Measurements from ENCODE around the gene ARHGAP29.
"Not testable (repeated sequence)": the region's sequence is repeated elsewhere in the genome, so short reads cannot be mapped to it uniquely, and the experiment has no call there.

The ARHGAP29 gene

GRCh38 chr1:94180650-94181049 lies 56.7 kb downstream of the ARHGAP29 start:
- DNase-seq, result no peak
- no peak overlapping the region for H3K4me3 Mint-ChIP-seq
- no peaks in the 10 kb centered on the region for H3K27me3 Mint-ChIP-seq (ENCODE audit: low read depth, poor library complexity)
- H3K9me3 Mint-ChIP-seq, result no peaks in the 10 kb centered on the region
- H3K27ac Mint-ChIP-seq, result no peak overlapping the region
- peaks cover 55% of the 10 kb centered on the region for H3K36me3 Mint-ChIP-seq (ENCODE audit: low read depth)
- TF ChIP-seq, protein P1, sequence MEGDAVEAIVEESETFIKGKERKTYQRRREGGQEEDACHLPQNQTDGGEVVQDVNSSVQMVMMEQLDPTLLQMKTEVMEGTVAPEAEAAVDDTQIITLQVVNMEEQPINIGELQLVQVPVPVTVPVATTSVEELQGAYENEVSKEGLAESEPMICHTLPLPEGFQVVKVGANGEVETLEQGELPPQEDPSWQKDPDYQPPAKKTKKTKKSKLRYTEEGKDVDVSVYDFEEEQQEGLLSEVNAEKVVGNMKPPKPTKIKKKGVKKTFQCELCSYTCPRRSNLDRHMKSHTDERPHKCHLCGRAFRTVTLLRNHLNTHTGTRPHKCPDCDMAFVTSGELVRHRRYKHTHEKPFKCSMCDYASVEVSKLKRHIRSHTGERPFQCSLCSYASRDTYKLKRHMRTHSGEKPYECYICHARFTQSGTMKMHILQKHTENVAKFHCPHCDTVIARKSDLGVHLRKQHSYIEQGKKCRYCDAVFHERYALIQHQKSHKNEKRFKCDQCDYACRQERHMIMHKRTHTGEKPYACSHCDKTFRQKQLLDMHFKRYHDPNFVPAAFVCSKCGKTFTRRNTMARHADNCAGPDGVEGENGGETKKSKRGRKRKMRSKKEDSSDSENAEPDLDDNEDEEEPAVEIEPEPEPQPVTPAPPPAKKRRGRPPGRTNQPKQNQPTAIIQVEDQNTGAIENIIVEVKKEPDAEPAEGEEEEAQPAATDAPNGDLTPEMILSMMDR (IDR thresholded peaks at IDR 0.05), result no peak
- H3K4me1 Mint-ChIP-seq, result no peaks in the 10 kb centered on the region

DNA sequence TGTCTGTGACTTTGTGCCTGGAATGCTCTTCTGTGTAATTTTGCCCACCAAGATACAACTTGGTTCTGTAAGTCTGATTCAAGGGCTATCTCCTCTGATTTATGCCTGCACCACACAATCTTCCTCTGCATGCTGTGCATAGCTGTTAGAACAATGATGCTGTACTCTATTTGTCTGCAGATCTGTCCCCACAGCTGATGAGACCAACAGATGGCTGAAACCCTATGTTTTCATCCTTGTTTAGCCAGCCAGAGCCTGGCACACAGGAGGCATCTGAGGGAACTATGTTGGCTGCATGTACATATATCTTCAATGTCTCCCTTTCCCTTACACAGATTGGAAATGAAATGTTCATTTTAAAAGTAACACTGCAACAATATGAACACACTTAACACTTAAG lies 58.5 kb downstream of the ARHGAP29 start:
- Mint-ChIP-seq H3K4me3 (no peak overlapping the region), H3K27ac (peak overlapping the region; percentile 50), H3K9me3 (no peaks in the 10 kb centered on the region), H3K27me3 (ENCODE audit: low read depth, poor library complexity) (no peaks in the 10 kb centered on the region), H3K36me3 (ENCODE audit: low read depth) (peaks cover 55% of the 10 kb centered on the region), H3K4me1 (no peaks in the 10 kb centered on the region)
- DNase-seq, result no peak
- TF ChIP-seq, protein P1 (IDR thresholded peaks at IDR 0.05), result no peak

DNA sequence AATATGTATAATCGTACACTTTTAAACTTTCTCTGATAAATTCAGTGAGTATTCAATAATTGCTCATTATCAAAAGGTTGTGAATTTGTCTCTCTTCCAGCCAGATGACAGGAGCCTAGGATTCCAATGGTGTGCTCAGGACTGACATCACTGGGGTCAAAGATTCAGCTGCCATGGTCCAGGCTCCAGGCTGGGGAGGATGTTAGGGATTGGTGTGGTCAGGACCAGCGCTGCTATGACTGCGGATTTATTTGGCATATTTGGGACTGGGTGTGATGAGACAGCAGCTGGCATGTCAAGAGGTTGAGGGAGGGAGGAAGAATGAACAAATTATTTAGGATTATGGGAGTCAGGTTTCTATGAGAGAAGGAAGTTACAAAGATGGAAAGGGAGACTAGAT lies 68.3 kb downstream of the ARHGAP29 start:
- TF ChIP-seq, protein P1 (IDR thresholded peaks at IDR 0.05), result no peak
- peaks cover 9% of the 10 kb centered on the region for H3K36me3 Mint-ChIP-seq (ENCODE audit: low read depth)
- no peak overlapping the region for H3K27ac Mint-ChIP-seq
- H3K4me3 Mint-ChIP-seq, result no peak overlapping the region
- H3K9me3 Mint-ChIP-seq, result peaks cover 10% of the 10 kb centered on the region
- DNase-seq, result no peak
- H3K27me3 Mint-ChIP-seq (ENCODE audit: low read depth, poor library complexity), result peaks cover 3% of the 10 kb centered on the region
- no peaks in the 10 kb centered on the region for H3K4me1 Mint-ChIP-seq

GRCh38 chr1:94165843-94166242 lies 71.5 kb downstream of the ARHGAP29 start:
- DNase-seq, result no peak
- H3K4me3 Mint-ChIP-seq, result no peak overlapping the region
- TF ChIP-seq, protein P1 (IDR thresholded peaks at IDR 0.05), result no peak
- peaks cover 28% of the 10 kb centered on the region for H3K9me3 Mint-ChIP-seq
- no peaks in the 10 kb centered on the region for H3K36me3 Mint-ChIP-seq (ENCODE audit: low read depth)
- H3K4me1 Mint-ChIP-seq, result peaks cover 2% of the 10 kb centered on the region
- H3K27ac Mint-ChIP-seq, result no peak overlapping the region
- H3K27me3 Mint-ChIP-seq (ENCODE audit: low read depth, poor library complexity), result peaks cover 6% of the 10 kb centered on the region

DNA sequence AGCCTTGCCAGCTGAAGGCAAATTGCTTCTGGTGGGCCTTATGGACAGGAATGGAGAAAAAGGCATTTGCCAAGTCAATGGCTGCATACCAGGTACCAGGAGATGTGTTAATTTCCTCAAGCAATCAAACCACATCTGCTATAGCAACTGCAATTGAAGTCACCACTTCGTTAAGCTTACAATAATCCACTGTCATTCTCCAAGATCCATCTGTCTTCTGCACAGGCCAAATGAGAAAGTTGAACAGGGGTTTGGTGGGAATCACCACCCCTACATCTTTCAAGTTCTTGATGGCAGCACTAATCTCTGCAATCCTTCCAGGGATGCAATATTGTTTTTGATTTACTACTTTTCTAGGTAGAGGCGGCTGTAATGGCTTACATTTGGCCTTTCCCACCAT lies 72.5 kb downstream of the ARHGAP29 start:
- not testable (repeated sequence) for H3K27ac Mint-ChIP-seq; H3K36me3 Mint-ChIP-seq (ENCODE audit: low read depth); H3K27me3 Mint-ChIP-seq (ENCODE audit: low read depth, poor library complexity); H3K4me3 Mint-ChIP-seq; H3K4me1 Mint-ChIP-seq; DNase-seq
- H3K9me3 Mint-ChIP-seq, result peaks cover 28% of the 10 kb centered on the region

DNA sequence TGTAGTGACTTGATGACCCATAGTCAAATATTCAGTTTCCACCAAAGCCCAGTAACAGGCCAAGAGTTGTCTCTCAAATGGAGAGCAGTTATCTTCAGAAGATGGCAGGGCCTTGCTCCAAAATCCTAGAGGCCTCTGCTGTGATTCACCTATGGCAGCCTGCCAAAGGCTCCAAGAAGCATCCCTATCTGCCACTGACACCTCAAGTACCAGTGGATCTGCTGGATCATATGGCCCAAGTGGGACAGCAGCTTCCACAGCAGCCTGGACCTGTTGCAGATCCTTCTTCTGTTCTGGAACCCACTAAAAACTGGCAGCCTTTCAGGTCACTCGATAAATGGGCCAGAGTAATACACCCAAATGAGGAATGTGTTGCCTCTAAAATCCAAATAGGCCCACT lies 73.3 kb downstream of the ARHGAP29 start:
- not testable (repeated sequence) for H3K27ac Mint-ChIP-seq

DNA sequence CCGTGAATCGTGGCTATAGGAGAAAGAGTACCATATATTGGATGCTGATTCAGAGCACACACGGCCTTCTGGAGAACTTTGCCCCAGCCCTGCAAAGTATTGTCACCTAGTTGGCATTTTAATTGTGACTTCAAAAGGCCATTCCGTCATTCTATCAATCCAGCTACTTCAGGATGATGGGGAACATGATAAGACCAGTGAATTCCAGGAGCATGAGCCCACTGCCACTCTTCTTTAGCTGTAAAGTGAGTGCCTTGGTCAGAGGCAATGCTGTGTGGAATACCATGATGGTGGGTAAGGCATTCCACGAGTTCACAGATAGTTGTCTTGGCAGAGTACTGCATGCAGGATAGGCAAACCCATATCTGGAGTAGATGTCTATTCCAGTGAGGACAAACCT lies 74.1 kb downstream of the ARHGAP29 start:
- H3K36me3 Mint-ChIP-seq (ENCODE audit: low read depth); H3K27me3 Mint-ChIP-seq (ENCODE audit: low read depth, poor library complexity); H3K27ac Mint-ChIP-seq; H3K4me3 Mint-ChIP-seq; H3K4me1 Mint-ChIP-seq; DNase-seq: not testable (repeated sequence)
- H3K9me3 Mint-ChIP-seq, result peaks cover 28% of the 10 kb centered on the region

More for the DNA sequence above, 73.3 kb downstream of the ARHGAP29 start:
- not testable (repeated sequence) for H3K36me3 Mint-ChIP-seq (ENCODE audit: low read depth); DNase-seq; H3K4me1 Mint-ChIP-seq; H3K27me3 Mint-ChIP-seq (ENCODE audit: low read depth, poor library complexity); H3K4me3 Mint-ChIP-seq
- H3K9me3 Mint-ChIP-seq, result peaks cover 28% of the 10 kb centered on the region
